ENCODE measurements around the gene CYSLTR2.

GRCh38 chr13:48725271-48725670, 71.5 kb downstream of the CYSLTR2 start:
- TF ChIP-seq POLR2A (IDR thresholded peaks at IDR 0.05) (no peak), CTCF (IDR thresholded peaks at IDR 0.05) (no peak), POLR2AphosphoS5 (IDR thresholded peaks at IDR 0.05) (no peak)

All from prostate gland (tissue), 2 donors.